Measurements from ENCODE around the gene RANBP3.

RANBP3 gene

DNA sequence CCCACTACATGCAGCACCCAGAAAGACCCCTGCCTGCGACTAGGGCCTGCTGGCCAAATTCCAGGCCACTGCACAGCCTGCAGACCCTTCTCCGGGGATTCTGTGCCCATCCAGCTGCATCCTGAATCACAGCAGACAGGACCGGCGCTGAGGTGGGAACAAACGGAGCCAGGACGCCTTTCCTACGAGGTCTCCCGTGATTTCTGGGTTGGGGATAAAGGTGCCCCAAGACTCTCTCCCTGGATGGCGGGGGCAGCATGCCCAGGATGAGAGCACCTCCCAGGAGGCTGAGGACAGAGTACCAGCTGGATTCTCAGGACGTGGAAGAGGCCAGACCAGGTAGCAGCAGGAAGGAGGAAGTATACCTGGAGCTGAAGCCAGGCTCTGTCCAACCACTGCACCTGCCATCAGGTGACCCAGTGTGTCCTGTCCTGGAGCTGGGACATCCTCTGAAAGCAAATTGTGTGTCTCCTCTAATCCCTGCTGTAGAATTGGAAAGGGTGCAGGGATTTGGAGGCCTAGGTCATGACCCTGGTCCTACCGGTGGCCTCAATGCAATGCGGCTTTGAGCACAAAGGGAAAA is 104.2 kb downstream of the RANBP3 start:
- Histone ChIP-seq H3K4me1 (ENCODE audit: insufficient read depth, insufficient read length) (peaks cover 13% of the 10 kb centered on the region), H3K4me3 (ENCODE audit: insufficient read length, low read depth) (no peak overlapping the region), H3K9me3 (ENCODE audit: insufficient read depth, low read length) (no peaks in the 10 kb centered on the region), H3K9ac (ENCODE audit: insufficient read length, low read depth) (no peak overlapping the region), H3K27me3 (ENCODE audit: insufficient read depth, insufficient read length) (no peaks in the 10 kb centered on the region), H3K36me3 (ENCODE audit: insufficient read depth, insufficient read length, low read length) (no peaks in the 10 kb centered on the region)
- no peak for DNase-seq (ENCODE audit: low read depth, low spot score)
- TF ChIP-seq YY1 (IDR thresholded peaks at IDR 0.05; ENCODE audit: insufficient read depth, insufficient read length) (no peak), ZNF274 (IDR thresholded peaks at IDR 0.05; ENCODE audit: low read depth, low read length) (no peak), SUZ12 (IDR thresholded peaks at IDR 0.05; ENCODE audit: extremely low read depth, insufficient read depth, insufficient read length) (no peak)

GRCh38 chr19:5870986-5871394 is 107.0 kb downstream of the RANBP3 start:
- no peak overlapping the region for H3K4me3 ChIP-seq (ENCODE audit: insufficient read length, low read depth)
- TF ChIP-seq ZNF274 (IDR thresholded peaks at IDR 0.05; ENCODE audit: low read depth, low read length) (no peak), YY1 (IDR thresholded peaks at IDR 0.05; ENCODE audit: insufficient read depth, insufficient read length) (no peak), SUZ12 (IDR thresholded peaks at IDR 0.05; ENCODE audit: extremely low read depth, insufficient read depth, insufficient read length) (no peak)
- H3K36me3 ChIP-seq (ENCODE audit: insufficient read depth, insufficient read length, low read length), result no peaks in the 10 kb centered on the region
- H3K9ac ChIP-seq (ENCODE audit: insufficient read length, low read depth), result no peak overlapping the region
- no peaks in the 10 kb centered on the region for H3K9me3 ChIP-seq (ENCODE audit: insufficient read depth, low read length)
- H3K4me1 ChIP-seq (ENCODE audit: insufficient read depth, insufficient read length), result peaks cover 3% of the 10 kb centered on the region
- peaks cover 3% of the 10 kb centered on the region for H3K27me3 ChIP-seq (ENCODE audit: insufficient read depth, insufficient read length)
- no peak for DNase-seq (ENCODE audit: low read depth, low spot score)

- Histone ChIP-seq H3K4me3 (ENCODE audit: insufficient read length, low read depth) (no peak overlapping the region), H3K36me3 (ENCODE audit: insufficient read depth, insufficient read length, low read length) (no peaks in the 10 kb centered on the region), H3K4me1 (ENCODE audit: insufficient read depth, insufficient read length) (peaks cover 3% of the 10 kb centered on the region), H3K27me3 (ENCODE audit: insufficient read depth, insufficient read length) (peaks cover 11% of the 10 kb centered on the region), H3K9me3 (ENCODE audit: insufficient read depth, low read length) (no peaks in the 10 kb centered on the region), H3K9ac (ENCODE audit: insufficient read length, low read depth) (no peak overlapping the region)
- no peak for DNase-seq (ENCODE audit: low read depth, low spot score)
- TF ChIP-seq SUZ12 (IDR thresholded peaks at IDR 0.05; ENCODE audit: extremely low read depth, insufficient read depth, insufficient read length) (no peak), YY1 (IDR thresholded peaks at IDR 0.05; ENCODE audit: insufficient read depth, insufficient read length) (no peak), ZNF274 (IDR thresholded peaks at IDR 0.05; ENCODE audit: low read depth, low read length) (no peak)
Measured at GRCh38 chr19:5867201-5868136, 110.5 kb downstream of the RANBP3 start.

Measured in NT2/D1 (cell line).